CD14-positive monocyte (primary cell): ENCODE results near the gene CLUH. TPM values are rescaled to one million over a fixed set of nuclear protein-coding genes. Genes with fewer than 3 reads are reported as not detected.

ENCODE experiments used
- DNase-seq, 3 donors: peaks; one replicate each; pipeline ENCODE4 v3.0.0-alpha.2; 2011 to 2022
- H2AFZ ChIP-seq: 2 replicates; pipeline ENCODE4 v1.6.0; 2012; ENCODE audit warnings: mild to moderate bottlenecking, low read depth, low read length, inconsistent platforms; ENCODE audit not compliant: insufficient read depth, poor library complexity, severe bottlenecking
- H3K27ac ChIP-seq, 2 donors: 1 replicate in 1 of 2; 2 replicates in 1 of 2; pipeline ENCODE4 v1.5.1; 2012 to 2013; ENCODE audit warnings: low read length in 2 of 2, control low read depth in 1 of 2, inconsistent platforms in 1 of 2, low read depth in 1 of 2, mild to moderate bottlenecking in 1 of 2
- H3K27me3 ChIP-seq, 2 donors: one replicate each; pipeline versions ENCODE4 v1.6.0 to v1.6.1; 2011 to 2013; ENCODE audit warnings: low read length in 2 of 2; ENCODE audit not compliant: control insufficient read depth in 2 of 2, insufficient read depth in 2 of 2
- H3K36me3 ChIP-seq, 2 donors: replicated peaks in 1 of 2; 1 replicate in 1 of 2; 2 replicates in 1 of 2; pipeline versions ENCODE4 v1.5.1 to v1.6.1; 2012 to 2013; ENCODE audit warnings: low read length in 2 of 2, control low read depth in 1 of 2, inconsistent platforms in 1 of 2, mild to moderate bottlenecking in 1 of 2; ENCODE audit not compliant: insufficient read depth in 2 of 2, control insufficient read depth in 1 of 2
- H3K4me1 ChIP-seq, 2 donors: 1 replicate in 1 of 2; 2 replicates in 1 of 2; pipeline versions ENCODE4 v1.5.1 to v1.6.1; 2012 to 2013; ENCODE audit warnings: low read length in 2 of 2, control low read depth in 1 of 2, inconsistent platforms in 1 of 2, mild to moderate bottlenecking in 1 of 2, moderate library complexity in 1 of 2; ENCODE audit not compliant: insufficient read depth in 2 of 2, control insufficient read depth in 1 of 2
- H3K4me2 ChIP-seq: replicated peaks from 2 replicates; pipeline ENCODE3; 2012; ENCODE audit warnings: low read length, moderate library complexity, mild to moderate bottlenecking; ENCODE audit not compliant: poor library complexity, severe bottlenecking; ENCODE audit errors: extremely low read depth
- H3K4me3 ChIP-seq, 3 experiments: fragments of 200-600 bp in 1 of 3; sonication (generic) in 1 of 3; replicated peaks in 1 of 3; 1 replicate in 2 of 3; 2 replicates in 1 of 3; pipeline ENCODE4 v1.5.1; 2011 to 2013; ENCODE audit warnings: low read length in 3 of 3, mild to moderate bottlenecking in 3 of 3, control low read depth in 2 of 3, low read depth in 2 of 3, inconsistent platforms in 1 of 3, moderate library complexity in 1 of 3
- H3K79me2 ChIP-seq: 2 replicates; pipeline ENCODE4 v1.6.0; 2012; ENCODE audit warnings: mild to moderate bottlenecking, control low read depth, inconsistent platforms, low read length, moderate library complexity; ENCODE audit not compliant: insufficient read depth
- H3K9ac ChIP-seq: 2 replicates; pipeline ENCODE4 v1.6.0; 2017; ENCODE audit warnings: low read length, mild to moderate bottlenecking; ENCODE audit not compliant: insufficient read depth, poor library complexity, severe bottlenecking
- H3K9me3 ChIP-seq, 2 donors: replicated peaks in 1 of 2; 1 replicate in 1 of 2; 2 replicates in 1 of 2; pipeline versions ENCODE4 v1.5.1 to v1.6.1; 2012 to 2013; ENCODE audit warnings: low read length in 2 of 2, control low read depth in 1 of 2; ENCODE audit not compliant: control insufficient read depth in 1 of 2, insufficient read depth in 1 of 2
- H4K20me1 ChIP-seq: 2 replicates; pipeline ENCODE4 v1.6.0; 2012; ENCODE audit warnings: mild to moderate bottlenecking, low read length, control low read depth, moderate library complexity; ENCODE audit not compliant: insufficient read depth
- H3K27ac Mint-ChIP-seq, 7 donors: one replicate each; pipeline ENCODE4 v1.8.0; 2020; ENCODE audit warnings: mild to moderate bottlenecking in 7 of 7, mixed read lengths in 7 of 7, moderate library complexity in 6 of 7, inconsistent platforms in 2 of 7
- H3K27me3 Mint-ChIP-seq, 3 donors: one replicate each; pipeline ENCODE4 v1.8.0; 2021 to 2022; ENCODE audit warnings: low read depth in 3 of 3, mild to moderate bottlenecking in 3 of 3, mixed read lengths in 3 of 3, moderate library complexity in 3 of 3, inconsistent platforms in 1 of 3
- H3K36me3 Mint-ChIP-seq, 2 donors: one replicate each; pipeline ENCODE4 v1.8.0; 2020; ENCODE audit warnings: mixed read lengths in 2 of 2, inconsistent platforms in 1 of 2, mild to moderate bottlenecking in 1 of 2
- H3K4me1 Mint-ChIP-seq: one replicate; pipeline ENCODE4 v1.8.0; 2020; ENCODE audit warnings: mild to moderate bottlenecking, mixed read lengths
- H3K4me3 Mint-ChIP-seq, 2 donors: one replicate each; pipeline ENCODE4 v1.8.0; 2020; ENCODE audit warnings: mild to moderate bottlenecking in 2 of 2, mixed read lengths in 2 of 2, moderate library complexity in 1 of 2
- H3K9me3 Mint-ChIP-seq, 7 donors: one replicate each; pipeline ENCODE4 v1.8.0; 2020 to 2022; ENCODE audit warnings: mixed read lengths in 7 of 7, mild to moderate bottlenecking in 6 of 7, moderate library complexity in 6 of 7, inconsistent platforms in 2 of 7
- WGBS: methylation state at CpG from one replicate; pipeline ENCODE4 v1.1.5; 2013; ENCODE audit warnings: missing lambda C conversion rate; ENCODE audit not compliant: insufficient coverage; 5-methylcytosine and 5-hydroxymethylcytosine counted together
- intact Hi-C, 2 donors: fragments of 100-400 bp; cut with micrococcal nuclease; formaldehyde crosslinking; loops; one replicate each; pipeline versions ENCODE4 v1.15.0 to v1.15.1; 2023
- polyA plus RNA-seq, 3 donors: library from polyadenylated mRNA; depleted of rRNA in 1 of 3; unstranded in 2 of 3; stranded (reverse) in 1 of 3; fragments of 300-500 nt in 2 of 3; fragments of >200 nt in 1 of 3; fragmentation: Illumina TruSeq in 2 of 3; gene quantifications; 1 replicate in 2 of 3; 2 replicates in 1 of 3; pipeline ENCODE4 v1.2.3, GENCODE V29; 2012 to 2021
- TF ChIP-seq, protein P1 (sequence below): fragments of 200-600 bp; IDR thresholded peaks from one replicate; pipeline ENCODE4 v1.8.0; 2022; ENCODE audit warnings: antibody characterized with exemption, mild to moderate bottlenecking

CLUH gene
- polyA plus RNA-seq, 3 donors: 1.6 to 26.2 (median 4.2) TPM

GRCh38 chr17:2709183-2709661 is 2.3 kb downstream of the CLUH start:
- WGBS: 84% methylated on average over 5 of the region's 10 CpGs
- DNase-seq: no peak
- Mint-ChIP-seq H3K4me3 (no peak overlapping the region), H3K4me1 (peaks cover 40% of the 10 kb centered on the region), H3K36me3 (peaks cover 5 to 6% of the 10 kb centered on the region in 2 donors), H3K27me3 (no peaks in the 10 kb centered on the region), H3K27ac (peak overlapping the region in 2 of 7 donors; percentile 57 to 77), H3K9me3 (no peaks in the 10 kb centered on the region)
- Histone ChIP-seq H3K79me2 (peaks cover 79% of the 10 kb centered on the region), H3K36me3 (peaks cover 2 to 4% of the 10 kb centered on the region in 2 donors), H4K20me1 (peaks cover 67% of the 10 kb centered on the region), H3K9me3 (no peaks in the 10 kb centered on the region), H3K4me1 (peaks cover 31 to 39% of the 10 kb centered on the region in 2 donors), H3K9ac (no peak overlapping the region), H3K27me3 (no peaks in the 10 kb centered on the region), H2AFZ (no peak overlapping the region), H3K4me2 (peak overlapping the region; percentile 20), H3K4me3 (no peak overlapping the region), H3K27ac (peak overlapping the region in 1 of 2 donors; percentile 67)
- intact Hi-C loops: no loop called here
- TF ChIP-seq, protein P1, sequence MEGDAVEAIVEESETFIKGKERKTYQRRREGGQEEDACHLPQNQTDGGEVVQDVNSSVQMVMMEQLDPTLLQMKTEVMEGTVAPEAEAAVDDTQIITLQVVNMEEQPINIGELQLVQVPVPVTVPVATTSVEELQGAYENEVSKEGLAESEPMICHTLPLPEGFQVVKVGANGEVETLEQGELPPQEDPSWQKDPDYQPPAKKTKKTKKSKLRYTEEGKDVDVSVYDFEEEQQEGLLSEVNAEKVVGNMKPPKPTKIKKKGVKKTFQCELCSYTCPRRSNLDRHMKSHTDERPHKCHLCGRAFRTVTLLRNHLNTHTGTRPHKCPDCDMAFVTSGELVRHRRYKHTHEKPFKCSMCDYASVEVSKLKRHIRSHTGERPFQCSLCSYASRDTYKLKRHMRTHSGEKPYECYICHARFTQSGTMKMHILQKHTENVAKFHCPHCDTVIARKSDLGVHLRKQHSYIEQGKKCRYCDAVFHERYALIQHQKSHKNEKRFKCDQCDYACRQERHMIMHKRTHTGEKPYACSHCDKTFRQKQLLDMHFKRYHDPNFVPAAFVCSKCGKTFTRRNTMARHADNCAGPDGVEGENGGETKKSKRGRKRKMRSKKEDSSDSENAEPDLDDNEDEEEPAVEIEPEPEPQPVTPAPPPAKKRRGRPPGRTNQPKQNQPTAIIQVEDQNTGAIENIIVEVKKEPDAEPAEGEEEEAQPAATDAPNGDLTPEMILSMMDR: no peak

DNA sequence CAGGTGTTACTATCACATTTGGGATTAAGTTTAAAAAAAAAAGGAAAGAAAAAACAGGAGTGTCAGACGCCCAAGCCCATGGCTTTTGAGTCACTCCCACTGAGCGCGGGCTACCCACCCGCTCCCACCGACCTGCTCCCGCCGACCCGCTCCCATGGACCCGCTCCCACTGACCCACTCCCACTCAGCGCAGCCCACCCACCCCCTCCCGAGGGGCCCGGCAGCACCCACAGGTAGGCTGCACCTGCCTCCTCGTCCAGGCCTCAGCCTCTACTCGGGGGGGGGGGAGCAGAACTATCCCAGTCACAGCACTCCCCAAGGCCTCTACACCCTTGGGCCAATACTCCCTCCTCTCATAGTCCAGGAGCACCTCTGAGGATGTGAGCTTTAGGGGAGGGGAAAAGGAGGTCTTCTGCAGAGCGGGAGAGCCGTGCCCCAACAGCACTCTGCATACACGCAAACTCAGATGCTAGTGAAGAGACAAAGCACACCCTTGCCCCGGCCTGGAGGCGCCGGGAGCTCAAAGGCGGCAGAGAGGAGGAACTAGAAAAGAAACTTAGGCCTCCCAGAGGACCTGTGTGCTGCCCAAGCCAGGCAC is 2.9 kb downstream of the CLUH start:
- Histone ChIP-seq H2AFZ (no peak overlapping the region), H3K36me3 (peaks cover 8 to 9% of the 10 kb centered on the region in 2 donors), H3K4me1 (peaks cover 31 to 39% of the 10 kb centered on the region in 2 donors), H3K79me2 (peaks cover 79% of the 10 kb centered on the region), H3K27ac (peak overlapping the region in 1 of 2 donors; percentile 67), H4K20me1 (peaks cover 69% of the 10 kb centered on the region), H3K4me2 (no peak overlapping the region), H3K9me3 (no peaks in the 10 kb centered on the region), H3K9ac (no peak overlapping the region), H3K27me3 (no peaks in the 10 kb centered on the region), H3K4me3 (no peak overlapping the region)
- WGBS: 87% methylated on average over 9 of the region's 21 CpGs
- TF ChIP-seq, protein P1: no peak
- H3K9me3 Mint-ChIP-seq: no peaks in the 10 kb centered on the region
- peaks cover 40% of the 10 kb centered on the region for H3K4me1 Mint-ChIP-seq
- H3K4me3 Mint-ChIP-seq: no peak overlapping the region
- H3K36me3 Mint-ChIP-seq: peaks cover 8 to 10% of the 10 kb centered on the region in 2 donors
- H3K27me3 Mint-ChIP-seq: no peaks in the 10 kb centered on the region
- DNase-seq: no peak
- intact Hi-C loops: no loop called here
- peak overlapping the region in 2 of 7 donors; percentile 57 to 69 for H3K27ac Mint-ChIP-seq
